ENCODE results near the gene TOM1.
"Not testable (repeated sequence)": the region's sequence is repeated elsewhere in the genome, so short reads cannot be mapped to it uniquely, and the experiment has no call there.

The TOM1 gene

GRCh38 chr22:35345808-35346505 is 46.3 kb downstream of the TOM1 start:
- no peak for DNase-seq (ENCODE audit: low read depth, low spot score)

GRCh38 chr22:35346596-35347220 is 47.0 kb downstream of the TOM1 start:
- no peak for DNase-seq (ENCODE audit: low read depth, low spot score)

GRCh38 chr22:35347462-35347861 is 47.8 kb downstream of the TOM1 start:
- no peak for DNase-seq (ENCODE audit: low read depth, low spot score)

GRCh38 chr22:35348026-35348590 is 48.4 kb downstream of the TOM1 start:
- DNase-seq (ENCODE audit: low read depth, low spot score): no peak

GRCh38 chr22:35348703-35349102 is 49.0 kb downstream of the TOM1 start:
- no peak for DNase-seq (ENCODE audit: low read depth, low spot score)

GRCh38 chr22:35349368-35349703 is 49.6 kb downstream of the TOM1 start:
- no peak for DNase-seq (ENCODE audit: low read depth, low spot score)

- DNase-seq (ENCODE audit: low read depth, low spot score): no peak
Observed at GRCh38 chr22:35349704-35350538, 50.2 kb downstream of the TOM1 start.

- DNase-seq (ENCODE audit: low read depth, low spot score): peak; percentile 72
Observed at GRCh38 chr22:35350539-35351503, 51.1 kb downstream of the TOM1 start.

- DNase-seq (ENCODE audit: low read depth, low spot score): no peak
Observed at GRCh38 chr22:35352214-35353111, 52.8 kb downstream of the TOM1 start.

GRCh38 chr22:35353318-35353717 is 53.6 kb downstream of the TOM1 start:
- no peak for DNase-seq (ENCODE audit: low read depth, low spot score)

GRCh38 chr22:35354068-35354467 is 54.4 kb downstream of the TOM1 start:
- no peak for DNase-seq (ENCODE audit: low read depth, low spot score)

- no peak for DNase-seq (ENCODE audit: low read depth, low spot score)
Observed at GRCh38 chr22:35357883-35358621, 58.4 kb downstream of the TOM1 start.

GRCh38 chr22:35359380-35360065 is 59.8 kb downstream of the TOM1 start:
- no peak for DNase-seq (ENCODE audit: low read depth, low spot score)

GRCh38 chr22:35361001-35361558 is 61.4 kb downstream of the TOM1 start:
- no peak for DNase-seq (ENCODE audit: low read depth, low spot score)

GRCh38 chr22:35363566-35364086 is 63.9 kb downstream of the TOM1 start:
- no peak for DNase-seq (ENCODE audit: low read depth, low spot score)

- DNase-seq (ENCODE audit: low read depth, low spot score): not testable (repeated sequence)
Observed at GRCh38 chr22:35364230-35364629, 64.5 kb downstream of the TOM1 start.

GRCh38 chr22:35367331-35367886 is 67.7 kb downstream of the TOM1 start:
- DNase-seq (ENCODE audit: low read depth, low spot score): no peak

- no peak for DNase-seq (ENCODE audit: low read depth, low spot score)
Observed at GRCh38 chr22:35368386-35368785, 68.7 kb downstream of the TOM1 start.
